Suprapubic skin (tissue), 4 donors: ENCODE data around the gene PACSIN2. TPM values are rescaled to one million over a fixed set of nuclear protein-coding genes. Genes with fewer than 3 reads are reported as not detected.
"Not testable (repeated sequence)": the region's sequence is repeated elsewhere in the genome, so short reads cannot be mapped to it uniquely, and the experiment has no call there.

Experiments
- DNase-seq, 2 donors: peaks; one replicate each; pipeline ENCODE4 v3.0.0-alpha.2; 2019; ENCODE audit warnings: low spot score in 2 of 2
- H3K27ac ChIP-seq: fragments of 200-600 bp; sonication (generic); one replicate; pipeline ENCODE4 v1.5.1; 2019
- H3K27me3 ChIP-seq: fragments of 200-600 bp; sonication (generic); one replicate; pipeline ENCODE4 v1.5.1; 2019
- H3K36me3 ChIP-seq: fragments of 200-600 bp; sonication (generic); one replicate; pipeline ENCODE4 v1.5.1; 2019
- H3K4me1 ChIP-seq: fragments of 200-600 bp; sonication (generic); one replicate; pipeline ENCODE4 v1.5.1; 2019
- H3K4me3 ChIP-seq: fragments of 200-600 bp; sonication (generic); one replicate; pipeline ENCODE4 v1.5.1; 2019; ENCODE audit warnings: mild to moderate bottlenecking
- H3K9me3 ChIP-seq: fragments of 200-600 bp; sonication (generic); one replicate; pipeline ENCODE4 v1.5.1; 2019
- EP300 ChIP-seq: sonication (generic); formaldehyde crosslinking; IDR thresholded peaks from one replicate; pipeline ENCODE4 v1.6.1; 2017; ENCODE audit warnings: antibody characterized with exemption
- POLR2A ChIP-seq, 2 donors: fragments of 450-650 bp; IDR thresholded peaks; one replicate each; pipeline ENCODE4 v1.6.1; 2017; ENCODE audit warnings: antibody characterized with exemption in 2 of 2, mild to moderate bottlenecking in 2 of 2, moderate library complexity in 2 of 2
- POLR2AphosphoS5 ChIP-seq, 3 donors: sonication (generic); formaldehyde crosslinking; IDR thresholded peaks; one replicate each; pipeline ENCODE4 v1.6.1; 2017; ENCODE audit warnings: antibody characterized with exemption in 3 of 3
- WGBS: methylation state at CpG from one replicate; pipeline ENCODE4 v1.1.5; 2018; 5-methylcytosine and 5-hydroxymethylcytosine counted together
- total RNA-seq, 4 donors: library from RNA; depleted of rRNA; stranded (reverse); fragments of >200 nt; gene quantifications; one replicate each; pipeline ENCODE4 v1.1.0, GENCODE V29; 2016
- TF ChIP-seq, protein P1 (sequence below), 2 donors: fragments of 200-600 bp in 1 of 2; fragments of 450-650 bp in 1 of 2; sonication (generic) in 1 of 2; IDR thresholded peaks; one replicate each; pipeline ENCODE4 v1.5.1; 2016 to 2019; ENCODE audit warnings: antibody characterized with exemption in 2 of 2, mild to moderate bottlenecking in 1 of 2, moderate library complexity in 1 of 2

The PACSIN2 gene
- total RNA-seq, 4 donors from 2014 or later: 38.9 to 74.8 (median 55.3) TPM

- Histone ChIP-seq H3K9me3 (no peaks in the 10 kb centered on the region), H3K4me1 (peaks cover 74% of the 10 kb centered on the region), H3K36me3 (no peaks in the 10 kb centered on the region), H3K27me3 (no peaks in the 10 kb centered on the region), H3K4me3 (no peak overlapping the region), H3K27ac (peak overlapping the region; percentile 59)
- no peak for TF ChIP-seq POLR2AphosphoS5 (IDR thresholded peaks at IDR 0.05)
- TF ChIP-seq, protein P1, sequence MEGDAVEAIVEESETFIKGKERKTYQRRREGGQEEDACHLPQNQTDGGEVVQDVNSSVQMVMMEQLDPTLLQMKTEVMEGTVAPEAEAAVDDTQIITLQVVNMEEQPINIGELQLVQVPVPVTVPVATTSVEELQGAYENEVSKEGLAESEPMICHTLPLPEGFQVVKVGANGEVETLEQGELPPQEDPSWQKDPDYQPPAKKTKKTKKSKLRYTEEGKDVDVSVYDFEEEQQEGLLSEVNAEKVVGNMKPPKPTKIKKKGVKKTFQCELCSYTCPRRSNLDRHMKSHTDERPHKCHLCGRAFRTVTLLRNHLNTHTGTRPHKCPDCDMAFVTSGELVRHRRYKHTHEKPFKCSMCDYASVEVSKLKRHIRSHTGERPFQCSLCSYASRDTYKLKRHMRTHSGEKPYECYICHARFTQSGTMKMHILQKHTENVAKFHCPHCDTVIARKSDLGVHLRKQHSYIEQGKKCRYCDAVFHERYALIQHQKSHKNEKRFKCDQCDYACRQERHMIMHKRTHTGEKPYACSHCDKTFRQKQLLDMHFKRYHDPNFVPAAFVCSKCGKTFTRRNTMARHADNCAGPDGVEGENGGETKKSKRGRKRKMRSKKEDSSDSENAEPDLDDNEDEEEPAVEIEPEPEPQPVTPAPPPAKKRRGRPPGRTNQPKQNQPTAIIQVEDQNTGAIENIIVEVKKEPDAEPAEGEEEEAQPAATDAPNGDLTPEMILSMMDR (IDR thresholded peaks at IDR 0.05): no peak
- TF ChIP-seq POLR2A (IDR thresholded peaks at IDR 0.05): no peak
- TF ChIP-seq EP300: no peak
- WGBS: 38% methylated on average over 4 of the region's 4 CpGs
- DNase-seq: no peak
Observed at GRCh38 chr22:42926104-42926503, 88.8 kb downstream of the PACSIN2 start.

DNA sequence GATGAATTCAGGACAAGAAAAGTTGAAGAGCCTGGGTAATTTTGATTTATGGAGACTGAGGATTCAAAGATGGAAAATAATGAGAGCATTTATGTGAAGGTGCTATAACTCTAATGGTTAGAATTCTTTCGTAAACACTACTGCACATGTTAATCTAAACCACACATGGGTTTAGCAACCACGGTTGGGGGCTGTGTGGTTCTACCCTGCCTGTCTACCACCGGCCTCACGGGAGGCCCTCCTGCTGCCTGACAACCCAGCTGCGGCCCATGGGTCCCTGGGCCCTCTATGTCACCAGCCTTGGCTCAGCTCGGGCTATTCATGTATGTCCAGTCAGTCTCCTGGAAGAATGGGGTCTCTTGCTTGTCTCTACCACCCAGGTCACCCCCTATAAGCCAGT lies 89.4 kb downstream of the PACSIN2 start:
- Histone ChIP-seq H3K4me3 (no peak overlapping the region), H3K27ac (peak overlapping the region; percentile 59), H3K36me3 (no peaks in the 10 kb centered on the region), H3K27me3 (no peaks in the 10 kb centered on the region), H3K4me1 (peaks cover 72% of the 10 kb centered on the region), H3K9me3 (no peaks in the 10 kb centered on the region)
- TF ChIP-seq POLR2AphosphoS5 (IDR thresholded peaks at IDR 0.05): no peak
- no peak for TF ChIP-seq POLR2A (IDR thresholded peaks at IDR 0.05)
- TF ChIP-seq EP300: no peak
- TF ChIP-seq, protein P1 (IDR thresholded peaks at IDR 0.05): no peak
- no peak for DNase-seq
- 84% methylated on average over 6 of the region's 6 CpGs for WGBS

GRCh38 chr22:42925031-42925430 lies 89.9 kb downstream of the PACSIN2 start:
- H3K4me3 ChIP-seq, H3K9me3 ChIP-seq, H3K36me3 ChIP-seq, H3K27me3 ChIP-seq, DNase-seq: not testable (repeated sequence)
- WGBS: 96% methylated on average over 10 of the region's 10 CpGs
- Histone ChIP-seq H3K27ac (peak overlapping the region; percentile 59), H3K4me1 (peaks cover 72% of the 10 kb centered on the region)

DNA sequence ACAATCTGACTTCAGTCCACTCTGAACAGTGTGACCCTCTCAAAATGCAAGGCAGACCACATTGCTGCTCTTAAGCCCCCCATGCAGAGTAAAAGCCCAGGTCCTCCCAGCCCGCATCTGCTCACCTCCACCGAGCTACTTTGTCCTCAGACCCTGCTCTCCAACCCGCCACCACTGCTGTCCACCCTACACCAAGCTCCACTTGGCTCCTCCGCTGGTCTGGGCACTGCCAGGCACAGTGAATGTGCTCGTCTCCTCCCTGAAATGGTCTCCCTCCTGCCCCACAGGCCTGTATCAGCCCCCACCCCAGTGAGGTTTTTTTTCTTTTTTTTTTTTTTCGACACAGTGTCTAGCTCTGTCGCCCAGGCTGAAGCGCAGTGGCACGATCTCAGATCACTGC lies 90.5 kb downstream of the PACSIN2 start:
- TF ChIP-seq EP300 (no peak), POLR2A (IDR thresholded peaks at IDR 0.05) (no peak), POLR2AphosphoS5 (IDR thresholded peaks at IDR 0.05) (no peak)
- TF ChIP-seq, protein P1 (IDR thresholded peaks at IDR 0.05): no peak
- Histone ChIP-seq H3K9me3 (no peaks in the 10 kb centered on the region), H3K36me3 (no peaks in the 10 kb centered on the region), H3K4me3 (no peak overlapping the region), H3K4me1 (peaks cover 71% of the 10 kb centered on the region), H3K27ac (no peak overlapping the region), H3K27me3 (no peaks in the 10 kb centered on the region)
- WGBS: 94% methylated on average over 9 of the region's 9 CpGs
- DNase-seq: no peak

DNA sequence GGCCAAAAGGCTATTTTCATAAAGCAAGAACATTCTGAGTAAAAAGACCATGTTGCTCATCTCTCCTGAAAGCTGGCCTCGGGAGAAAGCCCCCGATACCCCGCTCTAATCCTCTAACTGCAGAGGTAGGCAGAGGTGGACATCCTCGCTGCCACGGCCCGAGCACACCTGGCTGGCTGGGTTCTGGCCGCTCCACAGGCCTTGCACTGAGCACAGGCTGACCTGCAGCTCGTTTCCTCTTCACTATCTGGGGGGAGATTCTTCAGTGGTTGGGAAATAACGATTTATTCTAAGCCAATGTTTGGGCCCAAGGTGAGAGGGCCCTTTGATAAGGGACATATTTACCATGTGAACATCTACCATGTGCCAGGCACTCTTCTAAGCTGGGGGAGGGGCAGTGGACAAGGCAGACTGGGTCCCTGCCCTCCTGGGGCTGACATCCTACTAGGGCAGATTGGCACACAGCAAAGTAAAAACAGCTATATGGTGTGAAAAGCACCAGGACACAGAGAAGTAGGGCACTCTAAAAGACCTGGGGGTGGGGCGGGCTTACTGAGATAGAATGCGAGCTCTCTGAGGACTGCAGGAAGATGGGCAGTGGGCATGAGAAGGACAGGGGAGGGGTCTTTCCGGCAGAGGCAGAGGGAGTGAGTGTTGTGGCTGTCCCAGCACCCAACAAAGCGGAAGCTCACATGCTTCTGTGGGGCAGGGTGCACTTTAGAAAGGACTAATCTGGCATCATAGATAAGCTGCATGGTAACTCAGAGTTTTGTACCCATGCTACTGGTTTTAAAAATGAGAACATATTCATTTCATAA lies 92.4 kb downstream of the PACSIN2 start:
- peaks cover 76% of the 10 kb centered on the region for H3K4me1 ChIP-seq
- no peak overlapping the region for H3K4me3 ChIP-seq
- DNase-seq: no peak
- no peaks in the 10 kb centered on the region for H3K27me3 ChIP-seq
- TF ChIP-seq POLR2A (IDR thresholded peaks at IDR 0.05) (no peak), POLR2AphosphoS5 (IDR thresholded peaks at IDR 0.05) (no peak), EP300 (no peak)
- TF ChIP-seq, protein P1 (IDR thresholded peaks at IDR 0.05): no peak
- no peaks in the 10 kb centered on the region for H3K36me3 ChIP-seq
- H3K9me3 ChIP-seq: no peaks in the 10 kb centered on the region
- WGBS: 88% methylated on average over 13 of the region's 13 CpGs
- peak overlapping the region; percentile 46 for H3K27ac ChIP-seq
